Measurements from ENCODE around the gene COLQ.

COLQ gene

DNA sequence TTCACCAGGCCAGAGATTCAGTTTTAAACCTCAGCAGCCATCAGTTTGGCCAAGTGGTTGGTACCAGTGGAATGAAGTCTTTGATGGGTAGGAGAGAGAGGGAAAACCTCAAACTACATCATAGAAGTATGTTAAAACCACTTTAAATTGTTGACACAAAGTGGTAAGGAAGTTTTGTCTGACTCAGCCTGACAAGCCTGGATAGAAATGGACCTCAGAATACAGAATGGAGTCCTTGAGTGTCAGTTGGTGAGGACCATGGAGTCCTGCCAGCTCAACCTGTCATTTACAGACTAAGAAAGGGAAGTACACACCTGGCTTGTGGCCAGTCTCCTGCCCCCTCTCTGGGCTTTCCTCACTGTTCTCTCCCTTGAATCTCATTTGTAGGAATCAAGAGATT is 82.0 kb downstream of the COLQ start:
- in situ Hi-C loops (cut with HindIII; ENCODE audit: low sequenced_read_pairs) = no loop called here
- no peak for DNase-seq (ENCODE audit: low read depth)
- H3K4me3 ChIP-seq (ENCODE audit: low read depth, low read length) = no peak overlapping the region
- TF ChIP-seq, protein P1, sequence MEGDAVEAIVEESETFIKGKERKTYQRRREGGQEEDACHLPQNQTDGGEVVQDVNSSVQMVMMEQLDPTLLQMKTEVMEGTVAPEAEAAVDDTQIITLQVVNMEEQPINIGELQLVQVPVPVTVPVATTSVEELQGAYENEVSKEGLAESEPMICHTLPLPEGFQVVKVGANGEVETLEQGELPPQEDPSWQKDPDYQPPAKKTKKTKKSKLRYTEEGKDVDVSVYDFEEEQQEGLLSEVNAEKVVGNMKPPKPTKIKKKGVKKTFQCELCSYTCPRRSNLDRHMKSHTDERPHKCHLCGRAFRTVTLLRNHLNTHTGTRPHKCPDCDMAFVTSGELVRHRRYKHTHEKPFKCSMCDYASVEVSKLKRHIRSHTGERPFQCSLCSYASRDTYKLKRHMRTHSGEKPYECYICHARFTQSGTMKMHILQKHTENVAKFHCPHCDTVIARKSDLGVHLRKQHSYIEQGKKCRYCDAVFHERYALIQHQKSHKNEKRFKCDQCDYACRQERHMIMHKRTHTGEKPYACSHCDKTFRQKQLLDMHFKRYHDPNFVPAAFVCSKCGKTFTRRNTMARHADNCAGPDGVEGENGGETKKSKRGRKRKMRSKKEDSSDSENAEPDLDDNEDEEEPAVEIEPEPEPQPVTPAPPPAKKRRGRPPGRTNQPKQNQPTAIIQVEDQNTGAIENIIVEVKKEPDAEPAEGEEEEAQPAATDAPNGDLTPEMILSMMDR (IDR thresholded peaks at IDR 0.05; ENCODE audit: low read depth, low read length, missing control alignments) = no peak

DNA sequence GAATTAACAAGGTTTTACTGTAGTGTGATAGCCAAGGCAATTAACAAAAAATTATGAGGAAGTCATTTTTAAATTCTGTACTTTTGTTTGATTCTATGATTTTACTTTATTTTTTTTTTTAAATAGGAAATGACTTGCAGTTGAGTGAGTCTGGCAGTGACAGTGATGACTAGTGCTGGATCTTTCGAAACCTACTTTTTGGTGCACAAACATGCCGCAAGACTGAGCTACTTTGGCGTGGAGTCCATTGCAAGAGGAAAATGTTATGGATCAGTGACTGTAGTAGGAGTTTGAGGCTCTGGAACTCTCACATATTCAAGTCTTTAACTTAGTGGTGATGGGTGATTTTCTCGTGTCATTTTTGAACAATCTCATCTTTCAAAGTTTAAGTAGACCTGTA is 82.5 kb downstream of the COLQ start:
- TF ChIP-seq, protein P1 (IDR thresholded peaks at IDR 0.05; ENCODE audit: low read depth, low read length, missing control alignments) = no peak
- in situ Hi-C loops (cut with HindIII; ENCODE audit: low sequenced_read_pairs) = no loop called here

DNA sequence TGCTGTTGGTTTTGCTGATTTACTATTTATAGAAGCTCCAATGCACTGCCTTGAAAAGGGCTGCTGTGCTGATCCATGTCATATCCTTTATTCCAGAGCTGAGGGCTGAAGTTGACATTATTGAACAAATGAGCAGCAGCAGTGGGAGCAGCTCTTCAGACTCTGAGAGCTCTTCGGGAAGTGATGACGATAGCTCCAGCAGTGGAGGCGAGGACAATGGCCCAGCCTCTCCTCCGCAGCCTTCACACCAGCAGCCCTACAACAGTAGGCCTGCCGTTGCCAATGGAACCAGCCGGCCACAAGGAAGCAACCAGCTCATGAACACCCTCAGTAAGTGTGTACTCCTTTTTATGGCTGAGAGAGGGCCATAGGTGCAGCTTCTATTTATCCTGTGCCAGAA is 85.3 kb downstream of the COLQ start:
- TF ChIP-seq, protein P1 (IDR thresholded peaks at IDR 0.05; ENCODE audit: low read depth, low read length, missing control alignments) = no peak
- H3K4me3 ChIP-seq (ENCODE audit: low read depth, low read length) = no peak overlapping the region
- in situ Hi-C loops (cut with HindIII; ENCODE audit: low sequenced_read_pairs) = no loop called here
- DNase-seq (ENCODE audit: low read depth) = no peak

More for the DNA sequence above, 82.5 kb downstream of the COLQ start:
- no peak overlapping the region for H3K4me3 ChIP-seq (ENCODE audit: low read depth, low read length)
- DNase-seq (ENCODE audit: low read depth) = no peak

DNA sequence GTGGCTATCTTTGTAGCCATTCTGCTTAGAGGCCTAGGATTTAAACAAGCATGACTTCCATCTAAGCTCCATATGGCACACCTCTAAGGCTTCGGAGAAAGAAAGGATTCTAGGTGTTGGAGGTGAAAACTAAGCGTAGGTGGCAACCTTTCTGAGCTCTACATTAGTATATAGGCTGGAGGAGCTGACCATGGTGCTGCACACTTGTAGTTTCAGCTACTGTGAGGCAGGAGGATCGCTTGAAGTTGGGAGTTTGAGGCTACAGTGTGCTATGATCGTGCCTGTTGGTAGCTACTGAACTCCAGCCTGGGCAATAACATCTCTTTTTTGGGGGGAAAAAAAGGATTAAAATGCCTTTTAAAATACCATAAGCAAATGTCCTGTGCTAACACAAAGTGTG is 86.8 kb downstream of the COLQ start:
- no peak overlapping the region for H3K4me3 ChIP-seq (ENCODE audit: low read depth, low read length)
- in situ Hi-C loops (cut with HindIII; ENCODE audit: low sequenced_read_pairs) = no loop called here
- TF ChIP-seq, protein P1 (IDR thresholded peaks at IDR 0.05; ENCODE audit: low read depth, low read length, missing control alignments) = no peak
- no peak for DNase-seq (ENCODE audit: low read depth)

DNA sequence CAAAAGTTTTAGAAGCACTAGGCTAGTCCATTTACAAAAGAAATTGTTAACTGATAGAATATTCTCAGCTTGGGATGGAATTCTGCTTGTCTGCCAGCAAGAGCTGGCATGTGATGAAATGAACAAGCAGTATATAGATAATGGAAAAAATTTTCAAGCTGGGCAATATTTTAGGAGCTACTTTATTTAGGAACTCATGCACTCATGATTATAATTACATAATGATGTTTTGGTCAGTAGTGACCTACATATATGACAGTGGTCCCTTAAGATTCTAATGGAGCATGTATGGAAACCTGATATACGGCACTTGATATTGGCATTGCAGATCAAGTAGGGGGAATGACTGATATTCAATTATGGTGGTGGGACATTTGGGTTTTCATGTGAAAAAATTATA is 88.0 kb downstream of the COLQ start:
- in situ Hi-C loops (cut with HindIII; ENCODE audit: low sequenced_read_pairs) = no loop called here
- no peak for DNase-seq (ENCODE audit: low read depth)
- TF ChIP-seq, protein P1 (IDR thresholded peaks at IDR 0.05; ENCODE audit: low read depth, low read length, missing control alignments) = no peak
- no peak overlapping the region for H3K4me3 ChIP-seq (ENCODE audit: low read depth, low read length)

DNA sequence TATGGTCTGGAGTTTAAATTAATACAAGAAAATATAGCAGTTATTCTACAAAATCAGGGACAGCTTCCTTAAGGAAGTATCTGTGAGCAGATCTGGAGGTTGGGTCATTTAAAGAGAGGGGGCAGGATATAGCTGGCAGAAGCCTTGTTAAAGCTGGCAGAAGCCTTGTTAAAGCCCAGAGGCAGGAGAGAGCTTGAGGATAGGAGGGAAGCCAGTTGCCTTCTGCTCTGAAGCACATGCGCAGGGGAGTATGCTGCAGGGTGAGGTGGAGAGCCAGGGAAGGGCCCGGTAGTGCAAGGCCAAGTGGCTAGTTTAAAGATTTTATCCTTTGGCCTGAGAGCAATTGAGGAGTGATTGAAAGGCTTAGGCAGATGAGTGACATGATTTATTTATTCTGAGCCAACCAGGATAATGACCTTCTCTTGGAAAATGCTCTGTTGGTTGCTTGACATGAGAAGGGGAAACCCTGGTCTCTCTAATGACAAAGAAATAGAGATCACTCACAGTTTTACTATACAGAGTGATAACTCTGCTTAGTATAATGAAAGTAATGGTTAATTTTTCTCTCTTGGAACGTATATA is 90.2 kb downstream of the COLQ start:
- TF ChIP-seq, protein P1 (IDR thresholded peaks at IDR 0.05; ENCODE audit: low read depth, low read length, missing control alignments) = no peak

More for the DNA sequence above, 90.2 kb downstream of the COLQ start:
- no peak overlapping the region for H3K4me3 ChIP-seq (ENCODE audit: low read depth, low read length)
- in situ Hi-C loops (cut with HindIII; ENCODE audit: low sequenced_read_pairs) = no loop called here
- no peak for DNase-seq (ENCODE audit: low read depth)
